Measurements from ENCODE around the gene MAJIN. TPM values are rescaled to one million over a fixed set of nuclear protein-coding genes. Genes with fewer than 3 reads are reported as not detected.

The MAJIN gene
- total RNA-seq, 1 donor, result not detected

- no peak for TF ChIP-seq CTCF (IDR thresholded peaks at IDR 0.05; ENCODE audit: insufficient read depth, low read length)
- DNase-seq (ENCODE audit: low read depth), result no peak
- no peak overlapping the region for H3K4me3 ChIP-seq (ENCODE audit: low read depth, low read length)
Measured at GRCh38 chr11:64919627-64920026, 52.3 kb downstream of the MAJIN start.

- peak overlapping the region; percentile 59 for H3K4me3 ChIP-seq (ENCODE audit: low read depth, low read length)
- TF ChIP-seq CTCF (IDR thresholded peaks at IDR 0.05; ENCODE audit: insufficient read depth, low read length), result peak; percentile 26
- peak; percentile 65 for DNase-seq (ENCODE audit: low read depth)
Measured at GRCh38 chr11:64918017-64918416, 53.9 kb downstream of the MAJIN start.

GRCh38 chr11:64917663-64917995 is 54.3 kb downstream of the MAJIN start:
- peak overlapping the region; percentile 59 for H3K4me3 ChIP-seq (ENCODE audit: low read depth, low read length)
- no peak for DNase-seq (ENCODE audit: low read depth)
- no peak for TF ChIP-seq CTCF (IDR thresholded peaks at IDR 0.05; ENCODE audit: insufficient read depth, low read length)

- TF ChIP-seq CTCF (IDR thresholded peaks at IDR 0.05; ENCODE audit: insufficient read depth, low read length), result no peak
- peak; percentile 100 for DNase-seq (ENCODE audit: low read depth)
- peak within 1 kb of the TSS; percentile 99 for H3K4me3 ChIP-seq (ENCODE audit: low read depth, low read length)
Measured at GRCh38 chr11:64916775-64917662, 54.9 kb downstream of the MAJIN start, which contains the start of gene ATG2A. Gene ATG2A, minus strand, starts transcription at chr11:64917209. Its CDS starts 74 bp downstream, at chr11:64917135.

- TF ChIP-seq CTCF (IDR thresholded peaks at IDR 0.05; ENCODE audit: insufficient read depth, low read length), result no peak
- peak; percentile 50 for DNase-seq (ENCODE audit: low read depth)
- peak overlapping the region; percentile 99 for H3K4me3 ChIP-seq (ENCODE audit: low read depth, low read length)
Measured at GRCh38 chr11:64916040-64916774, 55.7 kb downstream of the MAJIN start.

- H3K4me3 ChIP-seq (ENCODE audit: low read depth, low read length), result peak overlapping the region; percentile 99
- TF ChIP-seq CTCF (IDR thresholded peaks at IDR 0.05; ENCODE audit: insufficient read depth, low read length), result no peak
- DNase-seq (ENCODE audit: low read depth), result no peak
Measured at GRCh38 chr11:64915376-64915887, 56.5 kb downstream of the MAJIN start.

All from fibroblast of the aortic adventitia (primary cell).